Prostate gland (tissue), 2 donors: ENCODE measurements around the gene ZNF385A.

ENCODE experiments used
- CTCF ChIP-seq, 4 experiments: fragments of 200-600 bp in 2 of 4; fragments of 450-650 bp in 2 of 4; sonication (generic) in 2 of 4; IDR thresholded peaks; 1 replicate in 3 of 4; 2 replicates in 1 of 4; pipeline ENCODE4 v1.5.1; 2016 to 2019; ENCODE audit warnings: antibody characterized with exemption in 4 of 4, mild to moderate bottlenecking in 2 of 4, moderate library complexity in 2 of 4
- POLR2A ChIP-seq: fragments of 450-650 bp; IDR thresholded peaks from one replicate; pipeline ENCODE4 v1.6.1; 2016; ENCODE audit warnings: antibody characterized with exemption, mild to moderate bottlenecking

GRCh38 chr12:54356951-54357356, 27.6 kb downstream of the ZNF385A start:
- TF ChIP-seq CTCF (IDR thresholded peaks at IDR 0.05) (no peak), POLR2A (no peak)
